ENCODE data around the gene NAT9. TPM values are rescaled to one million over a fixed set of nuclear protein-coding genes. Genes with fewer than 3 reads are reported as not detected.

NAT9 gene
- total and polyA plus RNA-seq, 4 donors: 12.1 to 59.9 (median 45.4) TPM

GRCh38 chr17:74763565-74764387 lies 12.4 kb downstream of the NAT9 start:
- 63 to 65% methylated on average over 16 of the region's 16 CpGs for WGBS, 2 donors
- no peaks in the 10 kb centered on the region for H3K4me1 ChIP-seq (ENCODE audit: control insufficient read depth in 1 of 2, insufficient read depth in 2 of 2, low read length in 2 of 2)

GRCh38 chr17:74761931-74762330 lies 14.2 kb downstream of the NAT9 start:
- no peaks in the 10 kb centered on the region for H3K27me3 ChIP-seq (ENCODE audit: control insufficient read depth in 1 of 2, insufficient read depth in 2 of 2, low read length in 1 of 2)
- no peak for DNase-seq
- H3K36me3 ChIP-seq (ENCODE audit: control insufficient read depth in 1 of 2, insufficient read depth in 2 of 2, low read length in 1 of 2): no peaks in the 10 kb centered on the region
- no peak for ATAC-seq (ENCODE audit: low FRiP score)
- no peak overlapping the region for H3K4me3 ChIP-seq (ENCODE audit: low read length in 2 of 2)
- WGBS, 2 donors: 96 to 97% methylated on average over 10 to 11 of the region's 11 CpGs
- intact Hi-C loops (cut with DNase I): no loop called here
- H3K27ac ChIP-seq (ENCODE audit: low read depth in 1 of 2, low read length in 2 of 2): no peak overlapping the region
- no peaks in the 10 kb centered on the region for H3K9me3 ChIP-seq (ENCODE audit: control insufficient read depth, low read length)
- H3K4me1 ChIP-seq (ENCODE audit: control insufficient read depth in 1 of 2, insufficient read depth in 2 of 2, low read length in 2 of 2): no peaks in the 10 kb centered on the region

More at GRCh38 chr17:74763565-74764387, 12.4 kb downstream of the NAT9 start:
- Histone ChIP-seq H3K9me3 (ENCODE audit: control insufficient read depth, low read length) (no peaks in the 10 kb centered on the region), H3K36me3 (ENCODE audit: control insufficient read depth in 1 of 2, insufficient read depth in 2 of 2, low read length in 1 of 2) (no peaks in the 10 kb centered on the region), H3K4me3 (ENCODE audit: low read length in 2 of 2) (no peak overlapping the region), H3K27me3 (ENCODE audit: control insufficient read depth in 1 of 2, insufficient read depth in 2 of 2, low read length in 1 of 2) (no peaks in the 10 kb centered on the region), H3K27ac (ENCODE audit: low read depth in 1 of 2, low read length in 2 of 2) (no peak overlapping the region)
- ATAC-seq (ENCODE audit: low FRiP score) (no peak), DNase-seq (no peak)
- intact Hi-C loops (cut with DNase I): no loop called here

- intact Hi-C loops (cut with DNase I): no loop called here
- H3K4me3 ChIP-seq (ENCODE audit: low read length in 2 of 2): no peak overlapping the region
- ATAC-seq (ENCODE audit: low FRiP score) (no peak), DNase-seq (no peak)
- no peaks in the 10 kb centered on the region for H3K9me3 ChIP-seq (ENCODE audit: control insufficient read depth, low read length)
- no peaks in the 10 kb centered on the region for H3K4me1 ChIP-seq (ENCODE audit: control insufficient read depth in 1 of 2, insufficient read depth in 2 of 2, low read length in 2 of 2)
- H3K36me3 ChIP-seq (ENCODE audit: control insufficient read depth in 1 of 2, insufficient read depth in 2 of 2, low read length in 1 of 2): no peaks in the 10 kb centered on the region
- H3K27me3 ChIP-seq (ENCODE audit: control insufficient read depth in 1 of 2, insufficient read depth in 2 of 2, low read length in 1 of 2): no peaks in the 10 kb centered on the region
- H3K27ac ChIP-seq (ENCODE audit: low read depth in 1 of 2, low read length in 2 of 2): no peak overlapping the region
- 78 to 80% methylated on average over 5 of the region's 5 CpGs for WGBS, 2 donors
Measured at GRCh38 chr17:74761419-74761818, 14.7 kb downstream of the NAT9 start.

GRCh38 chr17:74760404-74761105 lies 15.6 kb downstream of the NAT9 start:
- intact Hi-C loops (cut with DNase I): no loop called here
- no peaks in the 10 kb centered on the region for H3K36me3 ChIP-seq (ENCODE audit: control insufficient read depth in 1 of 2, insufficient read depth in 2 of 2, low read length in 1 of 2)
- H3K27me3 ChIP-seq (ENCODE audit: control insufficient read depth in 1 of 2, insufficient read depth in 2 of 2, low read length in 1 of 2): no peaks in the 10 kb centered on the region
- WGBS, 2 donors: 73 to 85% methylated on average over 7 of the region's 7 CpGs
- no peak overlapping the region for H3K27ac ChIP-seq (ENCODE audit: low read depth in 1 of 2, low read length in 2 of 2)
- no peaks in the 10 kb centered on the region for H3K4me1 ChIP-seq (ENCODE audit: control insufficient read depth in 1 of 2, insufficient read depth in 2 of 2, low read length in 2 of 2)
- H3K9me3 ChIP-seq (ENCODE audit: control insufficient read depth, low read length): no peaks in the 10 kb centered on the region
- ATAC-seq (ENCODE audit: low FRiP score): peak; percentile 30
- H3K4me3 ChIP-seq (ENCODE audit: low read length in 2 of 2): no peak overlapping the region
- DNase-seq: peak in 1 of 2 donors; percentile 36

GRCh38 chr17:74759941-74760340 lies 16.2 kb downstream of the NAT9 start:
- DNase-seq (peak in 1 of 2 donors; percentile 44), ATAC-seq (ENCODE audit: low FRiP score) (no peak)
- Histone ChIP-seq H3K9me3 (ENCODE audit: control insufficient read depth, low read length) (no peaks in the 10 kb centered on the region), H3K4me1 (ENCODE audit: control insufficient read depth in 1 of 2, insufficient read depth in 2 of 2, low read length in 2 of 2) (no peaks in the 10 kb centered on the region), H3K4me3 (ENCODE audit: low read length in 2 of 2) (no peak overlapping the region), H3K27me3 (ENCODE audit: control insufficient read depth in 1 of 2, insufficient read depth in 2 of 2, low read length in 1 of 2) (no peaks in the 10 kb centered on the region), H3K27ac (ENCODE audit: low read depth in 1 of 2, low read length in 2 of 2) (no peak overlapping the region), H3K36me3 (ENCODE audit: control insufficient read depth in 1 of 2, insufficient read depth in 2 of 2, low read length in 1 of 2) (no peaks in the 10 kb centered on the region)
- 92% methylated on average over 10 of the region's 10 CpGs for WGBS, 2 donors
- intact Hi-C loops (cut with DNase I): no loop called here

- no peak overlapping the region for H3K27ac ChIP-seq (ENCODE audit: low read depth in 1 of 2, low read length in 2 of 2)
- no peaks in the 10 kb centered on the region for H3K27me3 ChIP-seq (ENCODE audit: control insufficient read depth in 1 of 2, insufficient read depth in 2 of 2, low read length in 1 of 2)
- 91 to 93% methylated on average over 8 to 9 of the region's 9 CpGs for WGBS, 2 donors
- DNase-seq: peak in 1 of 2 donors; percentile 42
- no peak for ATAC-seq (ENCODE audit: low FRiP score)
- no peaks in the 10 kb centered on the region for H3K36me3 ChIP-seq (ENCODE audit: control insufficient read depth in 1 of 2, insufficient read depth in 2 of 2, low read length in 1 of 2)
- intact Hi-C loops (cut with DNase I): no loop called here
- H3K9me3 ChIP-seq (ENCODE audit: control insufficient read depth, low read length): no peaks in the 10 kb centered on the region
- no peaks in the 10 kb centered on the region for H3K4me1 ChIP-seq (ENCODE audit: control insufficient read depth in 1 of 2, insufficient read depth in 2 of 2, low read length in 2 of 2)
- H3K4me3 ChIP-seq (ENCODE audit: low read length in 2 of 2): no peak overlapping the region
Measured at GRCh38 chr17:74759243-74759801, 16.8 kb downstream of the NAT9 start.

GRCh38 chr17:74758848-74759168 lies 17.3 kb downstream of the NAT9 start:
- H3K36me3 ChIP-seq (ENCODE audit: control insufficient read depth in 1 of 2, insufficient read depth in 2 of 2, low read length in 1 of 2): no peaks in the 10 kb centered on the region
- no peak overlapping the region for H3K4me3 ChIP-seq (ENCODE audit: low read length in 2 of 2)
- ATAC-seq (ENCODE audit: low FRiP score) (peak; percentile 4), DNase-seq (no peak)
- whole genome bisulfite sequencing, 2 donors: 93 to 100% methylated on average over 2 of the region's 2 CpGs
- intact Hi-C loops (cut with DNase I): no loop called here
- H3K27ac ChIP-seq (ENCODE audit: low read depth in 1 of 2, low read length in 2 of 2): no peak overlapping the region
- no peaks in the 10 kb centered on the region for H3K4me1 ChIP-seq (ENCODE audit: control insufficient read depth in 1 of 2, insufficient read depth in 2 of 2, low read length in 2 of 2)
- H3K9me3 ChIP-seq (ENCODE audit: control insufficient read depth, low read length): no peaks in the 10 kb centered on the region
- H3K27me3 ChIP-seq (ENCODE audit: control insufficient read depth in 1 of 2, insufficient read depth in 2 of 2, low read length in 1 of 2): no peaks in the 10 kb centered on the region

GRCh38 chr17:74757931-74758847 lies 18.0 kb downstream of the NAT9 start:
- DNase-seq: no peak
- H3K4me1 ChIP-seq (ENCODE audit: control insufficient read depth in 1 of 2, insufficient read depth in 2 of 2, low read length in 2 of 2): no peaks in the 10 kb centered on the region
- no peak overlapping the region for H3K4me3 ChIP-seq (ENCODE audit: low read length in 2 of 2)
- ATAC-seq (ENCODE audit: low FRiP score): peak; percentile 9
- intact Hi-C loops (cut with DNase I): no loop called here
- 60 to 61% methylated on average over 26 of the region's 26 CpGs for WGBS, 2 donors
- H3K9me3 ChIP-seq (ENCODE audit: control insufficient read depth, low read length): no peaks in the 10 kb centered on the region
- no peaks in the 10 kb centered on the region for H3K36me3 ChIP-seq (ENCODE audit: control insufficient read depth in 1 of 2, insufficient read depth in 2 of 2, low read length in 1 of 2)
- no peaks in the 10 kb centered on the region for H3K27me3 ChIP-seq (ENCODE audit: control insufficient read depth in 1 of 2, insufficient read depth in 2 of 2, low read length in 1 of 2)
- H3K27ac ChIP-seq (ENCODE audit: low read depth in 1 of 2, low read length in 2 of 2): no peak overlapping the region

Data from aorta (tissue), 5 donors.